K562 (cell line): ENCODE data around the gene ZBTB44. TPM values are rescaled to one million over a fixed set of nuclear protein-coding genes. Genes with fewer than 3 reads are reported as not detected.
A peak's percentile ranks its signal among the peaks of the same experiment; 100 is the strongest.

Experiments
- ATAC-seq: fragments of 200-7000 bp; cut with Tn5 transposase; 3 replicates; pipeline ENCODE4 v1.9.1; 2020; ENCODE audit warnings: moderate library complexity
- BruUV-seq: library from RNA; stranded (reverse); fragments of 400-500 nt; replicated peaks from 2 replicates; lab custom pipeline; 2021; lab: Mats Ljungman, UMichigan
- CTCF ChIA-PET: fragments of 300-600 bp; formaldehyde crosslinking; extraction: SDS; loops from one replicate; lab custom pipeline; 2021; ENCODE audit warnings: low intra/inter-chr PET ratio; lab: Yijun Ruan, JAX
- POLR2A ChIA-PET: fragments of 300-600, 350-650 bp; sonication (Branson Sonifier 250); formaldehyde crosslinking; extraction: SDS; loops from one replicate; lab custom pipeline; 2021; ENCODE audit warnings: antibody characterized with exemption, inconsistent platforms; lab: Yijun Ruan, JAX
- DNase-seq, 4 experiments: peaks; one replicate each; pipeline versions ENCODE4 v3.0.0 to v3.0.0-alpha.2; 2011 to 2018; ENCODE audit warnings: low spot score in 3 of 4, mixed read lengths in 3 of 4; ENCODE audit errors: extremely low read depth in 1 of 4
- FAIRE-seq: peaks from 2 replicates; lab custom pipeline; 2011; peaks lifted over from hg19 to GRCh38; lab: Jason Lieb, UNC
- H2AFZ ChIP-seq: 2 replicates; pipeline ENCODE4 v1.6.0; 2011; ENCODE audit warnings: low read depth, low read length, control low read depth, inconsistent platforms
- H3K27ac ChIP-seq: fragments of 200-600 bp; 3 replicates; pipeline ENCODE4 v1.8.0; 2011; ENCODE audit warnings: low read depth, mild to moderate bottlenecking, control low read depth, inconsistent platforms, low read length, moderate library complexity, mixed read lengths; ENCODE audit errors: extremely low read depth
- H3K27me3 ChIP-seq, 2 experiments: fragments of 300-600 bp in 1 of 2; 2 replicates in 1 of 2; 3 replicates in 1 of 2; pipeline versions ENCODE4 v1.6.0 to v1.8.0; 2011; ENCODE audit warnings: inconsistent platforms in 2 of 2, low read length in 2 of 2, mild to moderate bottlenecking in 1 of 2, mixed read lengths in 1 of 2, moderate library complexity in 1 of 2; ENCODE audit not compliant: control insufficient read depth in 2 of 2, insufficient read depth in 2 of 2
- H3K36me3 ChIP-seq: fragments of 300-600 bp; 3 replicates; pipeline ENCODE4 v1.8.0; 2011; ENCODE audit warnings: mild to moderate bottlenecking, low read length, inconsistent platforms; ENCODE audit not compliant: control insufficient read depth, insufficient read depth
- H3K4me1 ChIP-seq, 2 experiments: fragments of 200-600 bp in 1 of 2; replicated peaks in 1 of 2; 2 replicates in 1 of 2; 3 replicates in 1 of 2; pipeline versions ENCODE4 v1.5.1 to v1.8.0; 2011; ENCODE audit warnings: inconsistent platforms in 2 of 2, low read length in 2 of 2, mild to moderate bottlenecking in 1 of 2, mixed read lengths in 1 of 2, moderate library complexity in 1 of 2; ENCODE audit not compliant: control insufficient read depth in 2 of 2, insufficient read depth in 2 of 2
- H3K4me2 ChIP-seq: 2 replicates; pipeline ENCODE4 v1.6.1; 2011; ENCODE audit warnings: low read length, control low read depth, inconsistent platforms, mixed read lengths; ENCODE audit not compliant: insufficient read depth
- H3K4me3 ChIP-seq: fragments of 200-600 bp; sonication (generic), shearing (Covaris generic); 2 replicates; pipeline ENCODE4 v1.5.1; 2016; ENCODE audit warnings: control low read depth, inconsistent platforms
- H3K79me2 ChIP-seq: fragments of 200-600 bp; 3 replicates; pipeline ENCODE4 v1.8.0; 2011; ENCODE audit warnings: low read length, inconsistent platforms; ENCODE audit not compliant: control insufficient read depth, insufficient read depth
- H3K9ac ChIP-seq, 2 experiments: 2 replicates each; pipeline versions ENCODE4 v1.6.0 to v1.6.1; 2011; ENCODE audit warnings: low read depth in 2 of 2, low read length in 2 of 2, control low read depth in 1 of 2, inconsistent platforms in 1 of 2, mild to moderate bottlenecking in 1 of 2, mixed read lengths in 1 of 2; ENCODE audit not compliant: insufficient read depth in 1 of 2
- H3K9me1 ChIP-seq: one replicate; pipeline ENCODE4 v1.6.0; 2011; ENCODE audit warnings: inconsistent platforms, mild to moderate bottlenecking, low read length, moderate library complexity; ENCODE audit not compliant: control insufficient read depth, insufficient read depth
- H3K9me3 ChIP-seq: replicated peaks from 2 replicates; pipeline ENCODE4 v1.5.1; 2011; ENCODE audit warnings: low read depth, low read length, inconsistent platforms; ENCODE audit not compliant: control insufficient read depth, insufficient read depth
- H4K20me1 ChIP-seq: replicated peaks from 2 replicates; pipeline ENCODE4 v1.6.1; 2011; ENCODE audit warnings: low read length, inconsistent platforms, mixed read lengths; ENCODE audit not compliant: control insufficient read depth, insufficient read depth
- ARHGAP35 ChIP-seq: fragments of 450-650 bp; IDR thresholded peaks from 2 replicates; pipeline ENCODE4 v1.6.1; 2018; ENCODE audit not compliant: partially characterized antibody
- CHD2 ChIP-seq: IDR thresholded peaks from 2 replicates; pipeline ENCODE4 v1.6.1; 2011; ENCODE audit warnings: low read depth, low read length
- CHD4 ChIP-seq: fragments of 200-600 bp; sonication (generic); IDR thresholded peaks from 3 replicates; pipeline ENCODE4 v1.6.1; 2012; ENCODE audit warnings: low read depth, mild to moderate bottlenecking, mixed read lengths, low read length, inconsistent platforms; ENCODE audit not compliant: insufficient read depth, insufficient replicate concordance, poor library complexity, severe bottlenecking
- HDAC6 ChIP-seq: IDR thresholded peaks from 2 replicates; pipeline ENCODE4 v1.6.1; 2012; ENCODE audit warnings: low read depth, mild to moderate bottlenecking, control low read depth, inconsistent platforms, low read length, moderate library complexity
- IRF2 ChIP-seq: sonication (generic); formaldehyde crosslinking; IDR thresholded peaks from 2 replicates; pipeline ENCODE4 v1.8.1; 2022; ENCODE audit warnings: mild to moderate bottlenecking, missing genetic modification reagents
- OTX1 ChIP-seq: fragments of 450-650 bp; formaldehyde crosslinking; IDR thresholded peaks from 2 replicates; pipeline ENCODE4 v1.4.0; 2022; ENCODE audit warnings: mild to moderate bottlenecking
- RAD21 ChIP-seq, 2 experiments: fragments of 250-450 bp in 1 of 2; fragments of 450-650 bp in 1 of 2; sonication (Bioruptor Pico) in 1 of 2; formaldehyde crosslinking in 1 of 2; IDR thresholded peaks in 1 of 2; conservative IDR thresholded peaks in 1 of 2; 2 replicates each; pipeline versions ENCODE4 v1.4.0 to v1.8.0; 2020 to 2022; ENCODE audit warnings: mild to moderate bottlenecking in 2 of 2, moderate library complexity in 1 of 2
- SOX6 ChIP-seq: fragments of 450-650 bp; IDR thresholded peaks from 2 replicates; pipeline ENCODE4 v1.6.1; 2014; ENCODE audit warnings: mild to moderate bottlenecking
- ZNF324 ChIP-seq: fragments of 250-450 bp; sonication (Bioruptor Pico); IDR thresholded peaks from 2 replicates; pipeline ENCODE4 v1.4.0; 2020; ENCODE audit warnings: mild to moderate bottlenecking
- WGBS: fragments of 100-300 bp; shearing (Covaris generic); methylation state at CpG from one replicate; pipeline ENCODE4 v1.1.6; 2016; ENCODE audit warnings: low coverage, mixed read lengths; ENCODE audit not compliant: insufficient coverage; ENCODE audit errors: missing lambda C conversion rate; 5-methylcytosine and 5-hydroxymethylcytosine counted together
- in situ Hi-C: fragments of 300-500 bp; cut with MboI; formaldehyde crosslinking; loops from 4 replicates; pipeline ENCODE4 v1.15.0; 2018; ENCODE audit warnings: inconsistent platforms, mixed read lengths
- intact Hi-C: fragments of 100-400 bp; cut with micrococcal nuclease; formaldehyde crosslinking; loops from 2 replicates; pipeline ENCODE4 v1.14.2; 2022
- polyA plus RNA-seq, 8 experiments: library from polyadenylated mRNA; depleted of rRNA in 4 of 8; stranded (reverse) in 5 of 8; unstranded in 3 of 8; fragments of >200 nt; fragmentation: Nextera tagmentation in 2 of 8; fragmentation: Illumina TruSeq in 1 of 8; extraction: Ambion mirVana in 2 of 8; extraction: Trizol in 1 of 8; gene quantifications; 2 replicates each; pipeline versions ENCODE4 v1.2.1 to v1.2.3, GENCODE V29; 2011 to 2014; ENCODE audit warnings: inconsistent platforms in 1 of 8, missing spikeins in 1 of 8
- total RNA-seq, 7 experiments: library from RNA; depleted of rRNA in 6 of 7; stranded (reverse); fragments of >200 nt in 6 of 7; fragmentation: Illumina TruSeq in 2 of 7; extraction: Trizol in 2 of 7; gene quantifications; 2 replicates each; pipeline versions ENCODE4 v1.2.1 to v1.2.3, GENCODE V29; 2011 to 2021; ENCODE audit warnings: low replicate concordance in 1 of 7
- TF ChIP-seq, protein P1 (sequence below): fragments of 450-650 bp; formaldehyde crosslinking; IDR thresholded peaks from 2 replicates; pipeline ENCODE4 v1.4.0; 2020; ENCODE audit warnings: mild to moderate bottlenecking, moderate library complexity
- TF ChIP-seq, protein P2 (sequence below): fragments of 450-650 bp; formaldehyde crosslinking; IDR thresholded peaks from 2 replicates; pipeline ENCODE4 v1.4.0; 2020; ENCODE audit warnings: mild to moderate bottlenecking, moderate library complexity
- TF ChIP-seq, protein P3 (sequence below): fragments of 250-450 bp; sonication (Bioruptor Pico); IDR thresholded peaks from 2 replicates; pipeline ENCODE4 v1.9.0; 2021; ENCODE audit warnings: mild to moderate bottlenecking

Gene ZBTB44
- total and polyA plus RNA-seq, 9 of the 15 experiments (the other 6 are each of a cell fraction or from before 2014, with no cell fraction given): 4.7 to 27.1 (median 17.3) TPM

DNA sequence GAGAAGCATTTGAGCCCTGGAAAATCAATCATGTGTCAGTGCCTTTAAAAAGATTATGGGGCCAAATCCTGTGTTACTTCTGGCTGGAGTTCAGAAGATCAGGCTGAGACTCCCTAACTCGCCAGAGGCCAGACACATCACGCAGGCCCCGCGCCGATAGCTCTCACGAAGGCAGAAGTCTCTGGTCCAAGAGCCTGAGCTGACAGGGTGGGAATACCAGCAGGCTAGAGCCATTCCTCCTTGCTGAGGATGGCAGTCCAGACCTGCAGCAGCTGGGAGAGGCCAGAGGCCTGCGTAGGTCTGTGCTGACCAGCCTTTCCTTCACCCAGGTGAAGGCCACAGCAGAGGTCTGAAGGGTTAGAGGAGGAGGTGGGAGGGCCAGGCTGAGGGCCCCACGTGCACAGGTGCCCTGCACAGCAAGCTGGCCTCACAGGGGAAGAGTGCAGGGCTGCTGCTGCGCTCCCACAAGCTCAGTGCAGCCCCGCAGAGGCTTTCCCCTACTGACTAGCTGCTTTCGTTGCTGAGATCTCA, 102.2 kb downstream of the ZBTB44 start:
- peaks cover 0 to 19% of the 10 kb centered on the region in 2 experiments; a peak in 1 of 5 replicates for H3K4me1 ChIP-seq
- no peaks in the 10 kb centered on the region for H3K9me1 ChIP-seq
- ATAC-seq: peak; percentile 53
- H2AFZ ChIP-seq: no peak overlapping the region
- peaks cover 11% of the 10 kb centered on the region; the same call in 1 of the 2 replicates for H4K20me1 ChIP-seq
- in situ Hi-C loops: loop anchor here (5.0 to 10.0 kb wide), 2 partner anchors 212 to 650 kb away; partner anchors contain the start of gene ADAMTS8
- H3K9me3 ChIP-seq: no peaks in the 10 kb centered on the region
- no peak for DNase-seq
- ChIA-PET CTCF (interaction anchor here (1.2 to 3.1 kb wide), 3 partner anchors 222 to 649 kb away, joined by 5 to 23 read pairs (median 12); no protein-coding TSS in a partner anchor), POLR2A (interaction anchor here (0.6 to 0.7 kb wide), 2 partner anchors 11 to 35 kb away, joined by 3 read pairs; no protein-coding TSS in a partner anchor)
- no TSS peak for BruUV-seq
- no peaks in the 10 kb centered on the region for H3K79me2 ChIP-seq
- 2% methylated on average over 11 of the region's 11 CpGs for WGBS
- intact Hi-C loops: loop anchor here (2.0 kb wide), 1 partner anchor 650 kb away; no protein-coding TSS in a partner anchor
- peaks cover 30 to 90% of the 10 kb centered on the region in 2 experiments; a peak in 4 of 5 replicates for H3K27me3 ChIP-seq
- no peak for FAIRE-seq
- no peak overlapping the region for H3K4me2 ChIP-seq
- H3K4me3 ChIP-seq: no peak overlapping the region
- TF ChIP-seq CHD2: no peak
- TF ChIP-seq CHD4: no peak
- no peak for TF ChIP-seq HDAC6
- TF ChIP-seq IRF2 (CRISPR knock-in tag): no peak
- TF ChIP-seq ZNF324: no peak
- TF ChIP-seq OTX1 (CRISPR knock-in tag): no peak
- no peak for TF ChIP-seq RAD21 (CRISPR knock-in tag; conservative IDR thresholded peaks at IDR 0.05 in 1 of 2, IDR thresholded peaks at IDR 0.05 in 1 of 2)
- TF ChIP-seq, protein P1, sequence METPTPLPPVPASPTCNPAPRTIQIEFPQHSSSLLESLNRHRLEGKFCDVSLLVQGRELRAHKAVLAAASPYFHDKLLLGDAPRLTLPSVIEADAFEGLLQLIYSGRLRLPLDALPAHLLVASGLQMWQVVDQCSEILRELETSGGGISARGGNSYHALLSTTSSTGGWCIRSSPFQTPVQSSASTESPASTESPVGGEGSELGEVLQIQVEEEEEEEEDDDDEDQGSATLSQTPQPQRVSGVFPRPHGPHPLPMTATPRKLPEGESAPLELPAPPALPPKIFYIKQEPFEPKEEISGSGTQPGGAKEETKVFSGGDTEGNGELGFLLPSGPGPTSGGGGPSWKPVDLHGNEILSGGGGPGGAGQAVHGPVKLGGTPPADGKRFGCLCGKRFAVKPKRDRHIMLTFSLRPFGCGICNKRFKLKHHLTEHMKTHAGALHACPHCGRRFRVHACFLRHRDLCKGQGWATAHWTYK (CRISPR knock-in tag): no peak
- TF ChIP-seq, protein P2, sequence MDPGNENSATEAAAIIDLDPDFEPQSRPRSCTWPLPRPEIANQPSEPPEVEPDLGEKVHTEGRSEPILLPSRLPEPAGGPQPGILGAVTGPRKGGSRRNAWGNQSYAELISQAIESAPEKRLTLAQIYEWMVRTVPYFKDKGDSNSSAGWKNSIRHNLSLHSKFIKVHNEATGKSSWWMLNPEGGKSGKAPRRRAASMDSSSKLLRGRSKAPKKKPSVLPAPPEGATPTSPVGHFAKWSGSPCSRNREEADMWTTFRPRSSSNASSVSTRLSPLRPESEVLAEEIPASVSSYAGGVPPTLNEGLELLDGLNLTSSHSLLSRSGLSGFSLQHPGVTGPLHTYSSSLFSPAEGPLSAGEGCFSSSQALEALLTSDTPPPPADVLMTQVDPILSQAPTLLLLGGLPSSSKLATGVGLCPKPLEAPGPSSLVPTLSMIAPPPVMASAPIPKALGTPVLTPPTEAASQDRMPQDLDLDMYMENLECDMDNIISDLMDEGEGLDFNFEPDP (CRISPR knock-in tag): no peak
- TF ChIP-seq, protein P3, sequence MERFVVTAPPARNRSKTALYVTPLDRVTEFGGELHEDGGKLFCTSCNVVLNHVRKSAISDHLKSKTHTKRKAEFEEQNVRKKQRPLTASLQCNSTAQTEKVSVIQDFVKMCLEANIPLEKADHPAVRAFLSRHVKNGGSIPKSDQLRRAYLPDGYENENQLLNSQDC: no peak
- TF ChIP-seq ARHGAP35: no peak
- no peak for TF ChIP-seq SOX6
- H3K9ac ChIP-seq: no peak overlapping the region; a peak in 1 of 4 replicates
- H3K27ac ChIP-seq: no peak overlapping the region
- H3K36me3 ChIP-seq: no peaks in the 10 kb centered on the region
